OCI-LY7 (cell line): ENCODE results near the gene LPP. TPM values are rescaled to one million over a fixed set of nuclear protein-coding genes. Genes with fewer than 3 reads are reported as not detected.

Source experiments
- BruUV-seq: library from RNA; stranded (reverse); fragments of 400-500 nt; replicated peaks from 2 replicates; lab custom pipeline; 2021; lab: Mats Ljungman, UMichigan
- CTCF ChIA-PET: fragments of 300-600 bp; sonication (Branson Sonifier 250); formaldehyde crosslinking; loops from one replicate; lab custom pipeline; 2022; ENCODE audit warnings: antibody characterized with exemption; ENCODE audit not compliant: unreplicated experiment; lab: Charles Lee
- POLR2A ChIA-PET: fragments of 300-600 bp; sonication (Branson Sonifier 250); formaldehyde crosslinking; loops from one replicate; lab custom pipeline; 2022; ENCODE audit warnings: antibody characterized with exemption; lab: Charles Lee
- DNase-seq: peaks from one replicate; pipeline ENCODE4 v3.0.0-alpha.2; 2015; ENCODE audit warnings: low spot score
- H2AFZ ChIP-seq: fragments of 200-600 bp; sonication (generic), shearing (Covaris generic); 2 replicates; pipeline ENCODE4 v1.6.1; 2014; ENCODE audit warnings: mild to moderate bottlenecking, antibody characterized with exemption, low read length, moderate library complexity
- H3K27ac ChIP-seq: fragments of 200-600 bp; sonication (generic); 2 replicates; pipeline ENCODE4 v1.5.1; 2014; ENCODE audit warnings: mixed run types, low read depth, mild to moderate bottlenecking, moderate library complexity, low read length, inconsistent platforms; ENCODE audit not compliant: poor library complexity, severe bottlenecking
- H3K36me3 ChIP-seq: fragments of 200-600 bp; sonication (generic); 2 replicates; pipeline ENCODE4 v1.6.1; 2014; ENCODE audit warnings: mild to moderate bottlenecking, antibody characterized with exemption, low read length, moderate library complexity, mixed read lengths; ENCODE audit not compliant: insufficient read depth
- H3K4me1 ChIP-seq: fragments of 200-600 bp; sonication (generic); 2 replicates; pipeline ENCODE4 v1.5.1; 2014; ENCODE audit warnings: mild to moderate bottlenecking, low read length; ENCODE audit not compliant: insufficient read depth, poor library complexity, severe bottlenecking
- H3K4me2 ChIP-seq: fragments of 200-600 bp; sonication (generic); 2 replicates; pipeline ENCODE4 v1.6.1; 2014; ENCODE audit warnings: mild to moderate bottlenecking, low read length
- H3K4me3 ChIP-seq: fragments of 200-600 bp; sonication (generic); 2 replicates; pipeline ENCODE4 v1.5.1; 2014; ENCODE audit warnings: mild to moderate bottlenecking, low read depth, low read length; ENCODE audit not compliant: poor library complexity, severe bottlenecking
- H3K79me2 ChIP-seq: fragments of 200-600 bp; sonication (generic); 2 replicates; pipeline ENCODE4 v1.6.1; 2016; ENCODE audit warnings: low read depth, mild to moderate bottlenecking, low read length, moderate library complexity, mixed read lengths; ENCODE audit not compliant: insufficient read depth
- H3K9me2 ChIP-seq: fragments of 200-600 bp; sonication (generic); 2 replicates; pipeline ENCODE4 v1.6.1; 2016; ENCODE audit warnings: mild to moderate bottlenecking, low read length, mixed read lengths; ENCODE audit not compliant: insufficient read depth
- H3K9me3 ChIP-seq: fragments of 200-600 bp; sonication (generic); 2 replicates; pipeline ENCODE4 v1.6.1; 2014; ENCODE audit warnings: mild to moderate bottlenecking, mixed run types, low read length, mixed read lengths
- H4K20me1 ChIP-seq: fragments of 200-600 bp; sonication (generic); 2 replicates; pipeline ENCODE4 v1.6.1; 2014; ENCODE audit warnings: mild to moderate bottlenecking, antibody characterized with exemption, low read length, moderate library complexity, mixed read lengths; ENCODE audit not compliant: insufficient read depth
- CTCF ChIP-seq: fragments of 200-600 bp; sonication (generic); conservative IDR thresholded peaks from 2 replicates; pipeline ENCODE4 v1.5.1; 2014; ENCODE audit warnings: mild to moderate bottlenecking, antibody characterized with exemption, low read length, moderate library complexity, mixed read lengths
- EZH2phosphoT487 ChIP-seq: fragments of 200-600 bp; sonication (generic); IDR thresholded peaks from 2 replicates; pipeline ENCODE4 v1.6.1; 2018; ENCODE audit warnings: low read depth, borderline replicate concordance, mild to moderate bottlenecking, mixed run types, antibody characterized with exemption, low read length, moderate library complexity, mixed read lengths
- intact Hi-C: fragments of 100-400 bp; cut with micrococcal nuclease; formaldehyde crosslinking; loops from one replicate; pipeline ENCODE4 v1.10.0; 2022; ENCODE audit not compliant: unreplicated experiment
- total RNA-seq, 2 experiments: library from RNA; depleted of rRNA in 1 of 2; stranded (reverse); fragments of >200 nt in 1 of 2; shearing (Covaris generic) in 1 of 2; gene quantifications; 2 replicates each; pipeline ENCODE4 v1.2.3, GENCODE V29; 2014 to 2022

Gene LPP
- total RNA-seq, 2 experiments from 2014 or later = 10.9 to 119 TPM

GRCh38 chr3:188394623-188395022, 240.7 kb downstream of the LPP start:
- ChIA-PET POLR2A (interaction anchor here (0.6 to 1.3 kb wide), 12 partner anchors 8 to 594 kb away, joined by 3 to 6 read pairs (median 3); no protein-coding TSS in a partner anchor), CTCF (interaction anchor here (0.6 kb wide), 1 partner anchor 452 kb away, joined by 6 read pairs; no protein-coding TSS in a partner anchor)
- TF ChIP-seq EZH2phosphoT487 (no peak), CTCF (no peak)
- no peaks in the 10 kb centered on the region for H4K20me1 ChIP-seq
- H3K27ac ChIP-seq = no peak overlapping the region
- no peak overlapping the region for H3K4me3 ChIP-seq
- no peak for DNase-seq
- peaks cover 50% of the 10 kb centered on the region for H3K4me1 ChIP-seq
- no peak overlapping the region for H3K4me2 ChIP-seq
- no peaks in the 10 kb centered on the region for H3K9me2 ChIP-seq
- intact Hi-C loops = loop anchor here (5.0 kb wide), 1 partner anchor 152 kb away; no protein-coding TSS in a partner anchor
- no peaks in the 10 kb centered on the region for H3K79me2 ChIP-seq
- no peak overlapping the region for H2AFZ ChIP-seq
- no peaks in the 10 kb centered on the region for H3K9me3 ChIP-seq
- H3K36me3 ChIP-seq = no peaks in the 10 kb centered on the region
- no TSS peak for BruUV-seq

- Histone ChIP-seq H3K9me3 (no peaks in the 10 kb centered on the region), H3K36me3 (no peaks in the 10 kb centered on the region), H3K79me2 (no peaks in the 10 kb centered on the region), H3K9me2 (no peaks in the 10 kb centered on the region), H2AFZ (peak overlapping the region; percentile 75; the same call in 1 of the 2 replicates), H3K4me2 (peak overlapping the region; percentile 75), H3K4me1 (peaks cover 50% of the 10 kb centered on the region), H4K20me1 (no peaks in the 10 kb centered on the region), H3K4me3 (no peak overlapping the region), H3K27ac (no peak overlapping the region)
- no peak for TF ChIP-seq EZH2phosphoT487
- no peak for TF ChIP-seq CTCF
- POLR2A ChIA-PET = interaction anchor here (0.7 to 1.6 kb wide), 4 partner anchors 10 to 127 kb away, joined by 3 to 6 read pairs (median 4); no protein-coding TSS in a partner anchor
- no peak for DNase-seq
- intact Hi-C loops = no loop called here
- BruUV-seq = no TSS peak
- CTCF ChIA-PET = no interaction called here
Measured at GRCh38 chr3:188396251-188396650, 242.3 kb downstream of the LPP start.

- Histone ChIP-seq H3K4me3 (peak overlapping the region; percentile 50), H3K9me2 (no peaks in the 10 kb centered on the region), H2AFZ (peak overlapping the region; percentile 75; the same call in 1 of the 2 replicates), H3K79me2 (no peaks in the 10 kb centered on the region), H3K36me3 (peaks cover 4% of the 10 kb centered on the region; the same call in 1 of the 2 replicates), H3K4me2 (peak overlapping the region; percentile 75), H3K27ac (no peak overlapping the region), H3K9me3 (peaks cover 3% of the 10 kb centered on the region; the same call in 1 of the 2 replicates), H3K4me1 (peaks cover 49% of the 10 kb centered on the region), H4K20me1 (no peaks in the 10 kb centered on the region)
- TF ChIP-seq CTCF = no peak
- no peak for TF ChIP-seq EZH2phosphoT487
- DNase-seq = no peak
- ChIA-PET CTCF (no interaction called here), POLR2A (interaction anchor here (0.6 to 1.6 kb wide), 5 partner anchors 10 to 226 kb away, joined by 3 to 6 read pairs (median 4); no protein-coding TSS in a partner anchor)
- intact Hi-C loops = no loop called here
- no TSS peak for BruUV-seq
Measured at GRCh38 chr3:188396900-188397299, 242.9 kb downstream of the LPP start.
